Measurements from ENCODE around the gene POU6F2.
"Not testable (repeated sequence)": the region's sequence is repeated elsewhere in the genome, so short reads cannot be mapped to it uniquely, and the experiment has no call there.

The POU6F2 gene, protein sequence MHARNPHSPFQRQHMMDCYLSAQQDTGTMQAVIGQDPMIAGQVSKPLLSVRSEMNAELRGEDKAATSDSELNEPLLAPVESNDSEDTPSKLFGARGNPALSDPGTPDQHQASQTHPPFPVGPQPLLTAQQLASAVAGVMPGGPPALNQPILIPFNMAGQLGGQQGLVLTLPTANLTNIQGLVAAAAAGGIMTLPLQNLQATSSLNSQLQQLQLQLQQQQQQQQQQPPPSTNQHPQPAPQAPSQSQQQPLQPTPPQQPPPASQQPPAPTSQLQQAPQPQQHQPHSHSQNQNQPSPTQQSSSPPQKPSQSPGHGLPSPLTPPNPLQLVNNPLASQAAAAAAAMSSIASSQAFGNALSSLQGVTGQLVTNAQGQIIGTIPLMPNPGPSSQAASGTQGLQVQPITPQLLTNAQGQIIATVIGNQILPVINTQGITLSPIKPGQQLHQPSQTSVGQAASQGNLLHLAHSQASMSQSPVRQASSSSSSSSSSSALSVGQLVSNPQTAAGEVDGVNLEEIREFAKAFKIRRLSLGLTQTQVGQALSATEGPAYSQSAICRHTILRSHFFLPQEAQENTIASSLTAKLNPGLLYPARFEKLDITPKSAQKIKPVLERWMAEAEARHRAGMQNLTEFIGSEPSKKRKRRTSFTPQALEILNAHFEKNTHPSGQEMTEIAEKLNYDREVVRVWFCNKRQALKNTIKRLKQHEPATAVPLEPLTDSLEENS

DNA sequence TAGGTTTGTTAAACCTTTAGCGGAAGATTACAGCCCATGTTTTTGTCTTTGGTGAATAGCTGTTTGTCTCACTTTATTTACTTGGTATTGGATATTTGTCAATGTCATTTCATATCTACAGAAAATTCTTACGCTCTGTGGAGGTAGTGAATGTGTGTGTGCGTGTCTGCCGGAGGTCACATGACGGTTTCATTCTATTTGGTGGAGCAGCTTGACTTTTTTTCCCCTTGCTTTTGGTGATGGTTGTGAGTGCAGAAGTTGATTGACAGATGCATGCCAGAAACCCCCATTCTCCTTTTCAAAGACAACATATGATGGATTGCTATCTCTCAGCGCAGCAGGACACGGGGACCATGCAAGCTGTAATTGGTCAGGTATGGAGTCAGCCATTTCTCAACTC, at the start of gene POU6F2:
TSS of gene POU6F2 (plus strand) at position 225 of the 400 bp plus-strand sequence. CDS start at position 270, 45 bp downstream.
- DNase-seq (ENCODE audit: low read depth in 2 of 2): no peak

DNA sequence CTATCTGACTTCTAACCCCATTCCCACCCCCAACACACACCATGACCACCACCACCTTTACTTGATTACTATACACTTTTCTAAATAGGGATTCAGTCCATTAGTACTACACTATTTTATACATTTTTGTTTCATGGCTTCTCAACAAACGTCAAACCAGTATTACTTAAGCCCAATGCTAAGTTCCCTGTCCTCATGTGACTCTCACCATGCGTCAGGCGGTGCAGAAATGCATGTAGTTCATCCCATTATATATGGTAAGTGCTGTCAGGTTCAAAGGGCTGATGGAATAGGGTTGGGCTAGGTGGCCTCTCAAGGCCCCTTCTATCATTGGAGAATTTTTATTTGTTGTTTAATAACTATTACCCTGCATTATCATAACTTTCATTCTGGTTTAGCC, 49.2 kb upstream of the POU6F2 start:
- no peak for DNase-seq (ENCODE audit: low read depth in 2 of 2)

DNA sequence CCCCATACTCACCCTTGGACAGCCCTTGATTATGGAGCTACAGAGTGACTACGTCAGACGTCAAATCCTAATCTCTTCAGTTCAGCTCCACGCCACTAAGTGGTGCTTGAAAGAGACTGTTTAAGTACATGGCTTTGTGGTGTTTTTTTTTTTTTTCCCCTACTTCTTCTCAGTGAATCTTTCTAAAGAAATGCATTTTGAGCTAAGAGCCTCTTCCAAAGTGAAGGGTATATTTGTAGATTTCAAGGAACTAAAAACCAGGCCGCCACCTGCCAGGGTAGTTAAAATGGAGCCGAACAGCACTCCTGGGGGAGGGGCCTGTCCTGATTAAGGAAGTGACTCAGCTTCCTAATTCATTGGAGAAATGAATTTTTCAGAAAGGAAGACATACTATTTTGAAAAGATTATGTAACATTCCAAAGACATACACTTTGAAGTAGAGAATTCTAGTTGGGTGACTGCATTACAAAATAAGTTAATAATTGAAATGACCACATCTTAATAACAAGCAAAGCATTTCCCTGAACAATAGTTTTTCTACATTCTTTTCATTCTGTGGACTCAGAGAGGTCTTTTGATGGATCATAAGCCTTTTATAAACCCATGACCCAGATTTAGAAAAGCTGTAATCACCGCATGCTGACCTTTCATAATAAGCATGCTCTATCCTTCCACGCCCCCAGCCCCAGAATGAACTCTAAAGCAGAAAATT, 48.1 kb upstream of the POU6F2 start:
- DNase-seq (ENCODE audit: low read depth in 2 of 2): no peak

DNA sequence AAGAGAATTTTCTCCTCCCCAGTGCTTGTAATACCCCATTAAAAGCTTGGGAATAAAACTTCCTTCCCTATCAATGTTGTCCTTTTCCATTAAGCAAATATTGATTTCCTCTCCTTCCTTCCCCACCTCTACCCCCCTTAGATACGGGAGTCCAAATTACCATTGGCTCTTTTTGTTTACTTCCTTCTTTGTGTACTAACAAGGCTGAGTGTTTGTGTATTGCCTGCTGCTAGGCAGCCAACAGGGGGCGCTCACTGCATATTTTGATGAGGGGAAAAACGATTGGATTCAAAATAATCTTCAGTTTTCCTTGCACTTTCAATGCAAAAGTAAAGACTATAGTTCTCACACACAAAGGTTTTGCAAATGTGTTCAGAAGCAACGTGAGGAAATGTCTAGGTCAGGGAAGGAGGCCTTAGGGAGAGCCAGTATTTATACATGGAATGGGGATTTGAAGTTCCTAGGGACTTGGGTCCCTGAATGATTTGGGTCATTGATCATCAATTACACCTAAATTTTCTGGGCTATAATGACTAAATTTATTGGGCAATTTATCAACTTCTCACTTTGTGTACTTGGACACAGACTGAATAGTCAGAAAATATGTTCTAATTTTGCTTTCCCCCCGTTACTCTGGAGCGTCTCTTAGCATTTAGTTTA, 45.1 kb upstream of the POU6F2 start:
- peak in 1 of 2 donors; percentile 19 for DNase-seq (ENCODE audit: low read depth in 2 of 2)

DNA sequence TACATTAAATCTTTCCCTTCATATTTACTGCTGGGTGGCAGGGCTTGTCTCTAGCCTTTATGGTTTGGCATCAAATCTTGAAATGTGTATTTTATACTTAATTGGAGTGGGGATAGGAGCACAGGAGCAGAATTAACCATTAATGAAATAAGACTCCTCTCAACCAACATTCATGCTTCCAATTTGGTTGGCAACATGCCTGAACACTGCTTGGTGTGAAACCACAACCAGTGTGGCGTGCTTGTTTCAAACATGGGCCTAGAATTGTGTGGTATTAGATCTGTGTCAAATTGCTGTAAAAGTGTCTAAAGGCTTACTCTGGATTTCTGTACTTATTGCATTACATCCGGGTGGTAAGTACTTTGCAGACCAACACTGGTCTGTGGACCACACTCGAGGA, 43.7 kb upstream of the POU6F2 start:
- no peak for DNase-seq (ENCODE audit: low read depth in 2 of 2)

DNA sequence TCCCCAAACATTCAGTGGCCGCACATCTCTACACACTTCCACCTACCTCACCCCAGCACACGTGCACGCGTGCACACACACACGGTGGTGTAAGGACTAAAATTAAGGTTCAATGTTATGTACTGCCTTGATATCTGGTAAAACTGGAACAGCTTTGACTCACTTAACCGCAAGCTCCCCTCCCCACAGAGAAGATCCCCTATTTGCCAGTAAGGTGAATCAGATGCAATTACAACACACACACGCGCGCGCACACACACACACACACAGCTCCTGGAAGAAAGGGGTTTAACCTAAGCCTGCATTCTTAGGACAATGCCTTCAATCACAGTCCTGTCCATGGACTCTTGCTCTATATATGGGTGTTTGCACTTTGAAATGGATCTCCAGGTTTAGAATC, 43.2 kb upstream of the POU6F2 start:
- no peak for DNase-seq (ENCODE audit: low read depth in 2 of 2)

DNA sequence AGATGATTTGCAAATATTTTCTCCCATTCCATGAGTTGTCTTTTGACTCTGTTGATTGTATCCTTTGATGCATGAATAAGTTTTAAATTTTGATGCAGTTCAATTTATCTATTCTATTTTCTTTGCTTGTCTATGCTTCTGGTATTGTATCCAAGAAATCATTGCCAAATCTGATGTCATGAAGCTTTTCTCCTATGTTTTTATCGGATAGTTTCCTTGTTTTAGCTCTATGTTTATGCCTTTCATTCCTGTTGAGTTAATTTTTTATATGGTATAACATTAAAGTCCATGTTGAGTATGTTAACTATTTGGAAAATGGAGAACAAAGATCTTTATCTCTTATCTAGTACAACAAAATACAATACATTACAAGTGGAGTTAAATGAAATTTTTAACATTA, 41.1 kb upstream of the POU6F2 start:
- DNase-seq (ENCODE audit: low read depth in 2 of 2): no peak

DNA sequence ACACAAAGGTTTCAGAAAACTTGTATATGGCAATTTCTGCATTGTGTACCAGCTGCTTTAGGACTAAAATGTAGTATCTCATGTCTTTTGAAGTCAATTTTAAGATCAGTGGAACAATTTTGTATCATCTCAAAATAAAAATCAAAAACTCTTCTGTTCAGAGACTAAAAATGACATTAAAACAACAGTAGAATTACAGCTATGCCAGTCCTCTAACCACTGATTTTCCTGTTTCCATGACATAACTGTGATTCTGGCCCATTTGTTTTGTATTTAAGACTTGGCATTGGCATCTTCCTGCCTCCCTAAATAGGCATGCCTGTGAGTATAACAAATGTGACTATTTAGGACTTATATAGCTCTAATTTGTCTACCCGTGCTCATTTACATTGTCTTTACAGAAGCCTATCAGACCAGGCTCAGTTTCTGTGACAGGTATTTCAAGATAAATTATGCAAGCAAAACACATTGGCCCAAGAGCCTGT, 39.7 kb upstream of the POU6F2 start:
- DNase-seq (ENCODE audit: low read depth in 2 of 2): no peak

DNA sequence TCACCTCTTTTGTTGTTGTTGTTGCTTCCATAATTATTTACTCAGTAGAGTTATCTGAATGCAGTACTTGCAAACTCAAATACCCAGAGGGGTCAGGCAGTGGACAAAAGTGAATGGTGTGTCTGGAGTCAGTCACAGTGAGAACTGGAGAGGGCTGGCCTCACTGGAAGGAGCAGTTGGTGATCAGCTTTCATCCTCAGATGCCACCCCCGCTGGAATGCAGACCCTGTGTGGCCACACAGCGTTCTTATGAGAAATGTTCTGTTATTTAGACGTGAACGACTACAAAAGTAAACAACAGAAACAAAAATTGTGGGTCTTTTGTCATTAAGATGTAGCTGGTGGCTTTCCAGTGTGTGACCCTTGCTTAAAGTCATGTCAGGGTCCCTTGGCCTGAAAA, 39.1 kb upstream of the POU6F2 start:
- DNase-seq (ENCODE audit: low read depth in 2 of 2): no peak

DNA sequence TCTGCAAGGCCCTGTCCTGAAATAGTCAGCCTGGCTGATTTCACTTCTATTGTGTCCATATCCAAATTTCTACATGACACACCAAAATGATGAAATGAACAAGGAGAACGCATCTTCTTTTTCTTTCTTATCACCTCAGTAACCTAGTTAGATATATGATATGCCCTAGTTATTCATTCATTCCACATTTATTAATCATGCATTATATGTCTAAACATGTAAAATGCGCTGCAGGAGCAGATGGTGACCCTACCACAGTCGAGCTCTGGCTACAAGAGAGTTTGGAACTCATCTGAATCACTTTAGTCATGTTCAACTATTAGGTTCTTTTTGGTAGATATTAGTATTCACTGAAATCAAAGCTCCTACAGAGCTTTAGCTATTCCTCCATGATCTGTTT, 36.9 kb upstream of the POU6F2 start:
- no peak for DNase-seq (ENCODE audit: low read depth in 2 of 2)

DNA sequence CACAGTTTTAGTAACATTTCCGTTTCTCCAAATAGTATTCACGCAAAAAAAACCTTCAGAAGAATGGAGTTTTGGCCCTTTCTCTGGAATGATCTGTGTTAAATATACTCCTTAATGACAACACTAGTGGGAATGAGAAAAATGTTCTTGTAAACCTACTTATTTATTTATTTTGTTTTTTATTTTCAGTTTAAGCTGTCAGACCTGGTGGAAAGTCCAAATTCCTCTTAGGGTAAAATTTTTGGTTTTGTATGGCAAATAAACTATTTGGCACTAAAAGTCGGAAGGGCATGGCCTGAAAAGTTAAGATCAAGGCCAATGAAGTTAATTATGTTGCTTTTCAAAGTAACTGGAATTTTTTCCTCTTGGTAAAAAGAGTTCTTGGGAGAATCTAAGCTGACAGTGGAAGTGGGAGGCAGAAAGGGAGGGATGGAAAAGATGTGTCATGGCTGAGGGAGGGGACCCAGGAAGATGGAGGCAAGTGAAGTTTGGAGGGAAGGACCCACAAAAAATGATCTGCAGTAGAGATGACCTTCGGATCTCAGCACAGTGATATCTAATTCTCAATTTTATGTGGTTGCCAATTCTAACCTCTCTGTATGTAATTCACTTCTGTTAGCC, 35.2 kb upstream of the POU6F2 start:
- no peak for DNase-seq (ENCODE audit: low read depth in 2 of 2)

DNA sequence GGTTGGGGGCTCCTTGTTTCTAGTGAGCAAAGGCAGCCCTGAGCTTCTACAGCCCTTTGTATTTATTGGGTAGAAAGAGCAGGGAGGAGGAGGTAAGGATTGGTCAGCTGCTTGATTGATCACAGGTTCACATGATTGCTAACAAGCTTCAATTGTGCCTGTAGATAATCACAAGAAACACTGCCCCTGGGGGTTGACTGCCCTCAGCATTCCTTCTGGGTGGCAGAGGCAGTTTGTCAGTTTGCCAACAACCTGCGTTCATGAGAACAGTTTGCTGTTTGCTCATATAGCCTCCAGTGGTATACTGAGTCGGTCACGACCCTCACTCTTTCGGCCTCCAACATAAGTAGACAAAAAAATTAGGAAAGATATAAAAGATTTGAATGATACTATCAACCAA, 30.2 kb upstream of the POU6F2 start:
- not testable (repeated sequence) for DNase-seq (ENCODE audit: low read depth in 2 of 2)

DNA sequence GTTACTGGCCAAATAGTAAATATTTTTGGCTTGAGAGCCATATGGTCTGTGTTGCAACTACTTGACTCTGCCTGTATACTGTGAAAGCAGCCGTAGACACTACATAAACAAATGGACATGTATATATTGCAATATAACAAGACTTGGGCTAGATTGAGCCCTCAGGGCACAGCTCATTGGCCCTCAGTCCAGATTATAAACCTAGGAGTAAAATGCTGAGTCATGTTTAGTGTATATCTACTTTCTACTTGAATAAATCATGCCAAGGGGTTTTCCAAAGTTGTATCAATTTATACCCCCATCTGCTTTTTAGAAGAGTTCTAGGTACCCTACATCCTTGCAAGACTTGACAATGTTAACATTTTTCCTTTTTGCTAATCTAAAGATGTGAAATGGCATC, 27.4 kb upstream of the POU6F2 start:
- DNase-seq (ENCODE audit: low read depth in 2 of 2): no peak

DNA sequence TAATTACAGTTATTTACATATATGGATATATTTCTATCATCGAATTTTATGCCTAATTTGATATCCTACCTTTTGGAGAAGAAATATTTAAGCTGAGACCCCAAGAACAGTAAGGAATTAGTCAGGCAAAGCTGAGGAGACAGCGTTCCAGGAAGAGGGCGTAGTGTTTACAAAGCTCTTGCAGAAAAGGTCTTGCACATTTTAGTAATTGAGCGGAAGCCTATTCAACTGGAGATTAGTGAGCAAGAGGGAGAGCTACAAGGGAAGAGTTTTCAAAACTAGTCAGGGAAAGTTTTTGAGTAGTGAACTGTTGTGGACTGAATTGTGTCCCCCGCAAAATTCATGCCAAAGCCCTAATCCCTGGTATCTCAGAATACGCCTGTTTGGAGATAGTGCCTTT, 26.5 kb upstream of the POU6F2 start:
- DNase-seq (ENCODE audit: low read depth in 2 of 2): no peak

DNA sequence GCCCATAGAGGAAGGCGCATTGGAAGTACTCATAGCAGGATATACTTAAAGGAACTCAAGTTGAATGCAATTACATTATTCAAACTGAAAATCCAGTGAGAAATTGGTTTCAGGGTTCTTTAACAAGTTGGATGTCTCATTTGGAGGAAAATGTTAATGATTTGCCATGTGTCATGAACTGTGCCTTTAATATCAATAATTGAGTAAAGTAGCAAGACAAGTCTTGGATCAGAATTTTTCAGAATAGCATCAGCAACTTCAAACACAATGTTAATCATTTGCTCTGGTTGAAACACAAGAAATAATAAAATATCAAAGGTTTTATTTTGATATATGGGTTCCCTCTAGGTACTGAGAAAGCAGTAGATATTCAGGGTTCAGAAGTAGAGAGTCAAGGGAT, 24.5 kb upstream of the POU6F2 start:
- no peak for DNase-seq (ENCODE audit: low read depth in 2 of 2)

DNA sequence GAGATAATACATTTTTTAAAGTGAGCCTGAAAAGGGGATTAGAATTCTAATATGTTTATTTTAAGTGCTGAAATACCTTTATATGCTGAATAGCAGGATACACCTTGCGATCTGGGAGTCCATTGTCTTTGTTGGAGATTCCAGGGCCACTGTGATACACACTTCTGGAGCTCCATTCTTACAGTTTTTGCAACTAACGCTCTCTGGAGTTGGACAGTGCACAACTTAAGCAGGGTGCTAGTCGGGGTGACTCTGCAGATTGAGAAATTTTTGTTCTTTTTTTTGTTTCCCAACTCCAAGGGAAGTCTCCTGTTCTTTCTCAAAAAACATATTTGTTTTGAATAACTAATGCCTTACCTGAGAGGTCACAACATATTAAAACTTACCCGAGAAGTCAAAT, 23.7 kb upstream of the POU6F2 start:
- no peak for DNase-seq (ENCODE audit: low read depth in 2 of 2)

DNA sequence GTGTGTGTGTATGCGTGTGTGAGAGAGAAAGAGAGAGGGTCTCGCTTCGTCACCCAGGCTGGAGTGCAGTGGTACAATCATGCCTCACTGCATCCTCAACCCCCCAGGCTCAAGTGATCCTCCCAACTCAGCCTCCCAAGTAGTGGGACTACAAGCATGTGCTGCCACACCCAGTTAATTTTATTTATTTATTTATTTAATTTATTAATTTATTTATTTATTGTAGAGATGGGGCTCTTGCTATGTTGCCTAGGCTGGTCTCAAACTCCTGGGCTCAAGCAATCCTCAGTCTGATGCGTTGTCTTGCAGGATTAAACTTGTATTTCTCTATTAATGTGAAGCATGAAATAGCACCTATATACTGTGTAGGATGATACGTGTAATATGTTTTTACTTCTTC, 21.8 kb upstream of the POU6F2 start:
- DNase-seq (ENCODE audit: low read depth in 2 of 2): no peak

DNA sequence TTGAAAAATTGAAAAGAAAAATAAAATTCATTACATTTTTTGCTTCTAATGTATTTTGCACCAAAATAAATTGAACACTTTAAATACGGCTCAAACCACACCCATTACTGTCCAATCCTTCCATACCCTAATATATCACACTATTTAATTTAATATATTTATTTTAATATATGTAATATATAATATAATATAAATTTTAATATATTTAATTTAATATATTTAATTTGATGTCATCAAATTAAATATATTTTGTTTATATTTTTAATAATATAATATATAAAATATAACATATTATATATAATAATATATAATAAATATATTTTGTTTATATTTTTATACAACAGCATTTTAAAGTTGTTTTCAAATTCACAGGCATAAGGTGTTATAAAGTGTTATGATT, 15.7 kb upstream of the POU6F2 start:
- DNase-seq (ENCODE audit: low read depth in 2 of 2): no peak

DNA sequence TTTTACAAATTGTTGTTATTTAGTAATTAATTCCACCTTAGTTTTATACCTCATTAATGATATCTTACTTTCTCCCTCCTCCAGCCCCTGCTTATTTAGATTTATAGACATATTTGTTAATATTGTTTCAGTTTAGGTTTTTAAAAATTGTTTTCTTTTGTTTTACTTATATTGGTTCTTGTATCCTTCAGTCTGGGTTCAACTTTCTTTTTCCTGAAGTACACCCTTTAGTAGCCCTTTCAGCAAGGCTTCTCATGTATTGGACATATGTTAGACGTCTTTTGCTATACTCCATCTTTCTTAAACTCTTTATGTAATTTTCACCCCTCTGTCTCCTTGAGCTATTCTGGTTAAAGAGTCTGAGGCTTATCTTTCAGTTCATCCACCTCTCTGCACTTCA, 12.8 kb upstream of the POU6F2 start:
- DNase-seq (ENCODE audit: low read depth in 2 of 2): no peak

DNA sequence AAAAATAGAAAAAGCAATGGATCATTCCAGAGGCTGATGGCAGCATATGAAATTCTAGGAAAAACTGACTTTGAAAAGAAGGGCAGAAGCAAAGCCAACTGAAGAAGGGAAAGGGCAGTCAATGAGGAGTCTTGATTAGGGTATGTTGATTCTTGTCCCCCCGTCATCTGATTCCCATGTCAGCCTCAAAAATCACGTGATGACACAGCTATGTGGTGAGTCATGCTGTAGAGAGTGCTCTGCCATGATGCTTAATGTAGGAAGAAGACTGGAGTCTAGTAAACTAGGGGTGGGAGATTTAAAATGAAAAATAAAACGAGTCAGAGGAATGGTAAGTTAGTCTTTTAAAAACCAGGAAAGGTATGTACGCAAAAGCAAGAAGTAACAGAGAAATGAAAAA, 3.9 kb upstream of the POU6F2 start:
- no peak for DNase-seq (ENCODE audit: low read depth in 2 of 2)

DNA sequence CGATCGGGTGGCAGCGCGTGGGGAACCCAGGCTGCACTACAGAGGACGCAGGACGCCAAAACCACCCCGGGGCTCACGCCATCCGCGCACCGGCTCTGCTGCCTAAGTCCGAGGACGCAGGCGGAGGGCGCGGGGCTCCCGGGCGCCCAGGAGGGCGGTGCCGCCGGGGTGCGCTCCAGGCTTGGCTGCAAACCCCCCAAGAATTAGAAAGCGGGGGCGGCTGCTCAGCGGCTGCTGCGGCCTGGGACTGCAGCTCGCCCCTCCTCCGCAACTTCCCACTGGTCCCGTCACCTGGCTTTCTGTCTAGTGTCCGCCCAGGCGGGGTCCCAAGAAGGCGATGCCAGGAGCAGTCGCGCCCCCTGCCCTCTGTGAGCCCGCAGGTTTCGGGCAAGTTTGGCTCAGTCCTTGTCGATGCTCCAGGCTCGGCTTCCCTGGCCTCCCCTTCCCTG, 1.7 kb upstream of the POU6F2 start:
- no peak for DNase-seq (ENCODE audit: low read depth in 2 of 2)

DNA sequence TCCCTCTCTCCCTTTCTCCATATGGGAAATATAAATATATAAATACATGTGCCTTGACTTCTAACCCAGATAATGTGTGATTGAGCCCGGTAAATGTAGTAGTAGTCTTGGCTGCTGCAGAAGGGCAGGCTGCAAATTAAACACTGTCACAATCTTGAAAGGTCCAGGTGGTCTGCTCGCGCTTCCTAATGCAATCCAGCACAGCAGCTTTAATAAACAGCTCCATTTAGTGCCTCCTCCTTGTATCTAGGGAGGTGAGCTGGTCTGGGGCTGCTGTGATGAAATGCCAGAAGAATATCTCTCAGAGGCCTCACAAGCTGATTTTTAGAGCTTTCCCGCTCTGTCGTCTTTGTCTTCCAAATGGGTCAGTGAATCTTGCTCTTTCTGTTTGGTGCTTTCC, 782 bp downstream of the POU6F2 start:
- no peak for DNase-seq (ENCODE audit: low read depth in 2 of 2)
